GM23338 (cell line): ENCODE measurements around the gene FRRS1L. TPM values are rescaled to one million over a fixed set of nuclear protein-coding genes. Genes with fewer than 3 reads are reported as not detected.

ENCODE experiments used
- ATAC-seq: fragments of 200-7000 bp; cut with Tn5 transposase; 3 replicates; pipeline ENCODE4 v1.9.1; 2020
- DNase-seq: peaks from one replicate; pipeline ENCODE4 v3.0.0-alpha.2; 2015; ENCODE audit warnings: low spot score
- H2AFZ ChIP-seq: fragments of 200-600 bp; sonication (generic); 2 replicates; pipeline ENCODE4 v1.8.0; 2016; ENCODE audit warnings: antibody characterized with exemption, mild to moderate bottlenecking, moderate library complexity
- H3F3A ChIP-seq: fragments of 200-600 bp; sonication (generic); replicated peaks from 2 replicates; pipeline ENCODE4 v1.8.0; 2017; ENCODE audit warnings: antibody characterized with exemption, mixed run types, low read depth
- H3K27ac ChIP-seq: fragments of 200-600 bp; sonication (generic); 2 replicates; pipeline ENCODE4 v1.6.1; 2016; ENCODE audit warnings: low read depth
- H3K27me3 ChIP-seq: fragments of 200-600 bp; sonication (generic); 2 replicates; pipeline ENCODE4 v1.8.0; 2016; ENCODE audit warnings: mild to moderate bottlenecking, mixed run types, moderate library complexity; ENCODE audit not compliant: insufficient read depth
- H3K36me3 ChIP-seq: fragments of 200-600 bp; sonication (generic); 2 replicates; pipeline ENCODE4 v1.8.0; 2016; ENCODE audit warnings: mild to moderate bottlenecking; ENCODE audit not compliant: insufficient read depth
- H3K4me1 ChIP-seq: fragments of 200-600 bp; sonication (generic); 2 replicates; pipeline ENCODE4 v1.8.0; 2016; ENCODE audit warnings: mild to moderate bottlenecking, moderate library complexity; ENCODE audit not compliant: insufficient read depth
- H3K4me2 ChIP-seq: fragments of 200-600 bp; sonication (generic); 2 replicates; pipeline ENCODE4 v1.7.1; 2017; ENCODE audit warnings: mixed run types
- H3K4me3 ChIP-seq: fragments of 200-600 bp; sonication (generic); 2 replicates; pipeline ENCODE4 v1.6.1; 2016; ENCODE audit warnings: mixed run types
- H3K79me2 ChIP-seq: fragments of 200-600 bp; sonication (generic); replicated peaks from 2 replicates; pipeline ENCODE4 v1.8.0; 2017; ENCODE audit warnings: mild to moderate bottlenecking; ENCODE audit not compliant: insufficient read depth
- H3K9me2 ChIP-seq: fragments of 200-600 bp; sonication (generic); 2 replicates; pipeline ENCODE4 v1.8.0; 2017; ENCODE audit not compliant: insufficient read depth
- H4K20me1 ChIP-seq: fragments of 200-600 bp; sonication (generic); replicated peaks from 2 replicates; pipeline ENCODE4 v1.8.0; 2017; ENCODE audit warnings: mild to moderate bottlenecking; ENCODE audit not compliant: insufficient read depth
- H3K27ac Mint-ChIP-seq: 2 replicates; pipeline ENCODE4 v1.8.0; 2020; ENCODE audit warnings: inconsistent platforms, mild to moderate bottlenecking, moderate library complexity, mixed read lengths
- H3K27me3 Mint-ChIP-seq: 3 replicates; pipeline ENCODE4 v1.8.0; 2022; ENCODE audit warnings: low read depth, mild to moderate bottlenecking, moderate library complexity, mixed read lengths, inconsistent platforms; ENCODE audit not compliant: insufficient read depth, poor library complexity
- H3K36me3 Mint-ChIP-seq: 3 replicates; pipeline ENCODE4 v1.8.0; 2021; ENCODE audit warnings: low read depth, mild to moderate bottlenecking, inconsistent platforms, moderate library complexity, mixed read lengths
- H3K4me1 Mint-ChIP-seq: 3 replicates; pipeline ENCODE4 v1.8.0; 2020; ENCODE audit warnings: mild to moderate bottlenecking, inconsistent platforms, mixed read lengths
- H3K4me3 Mint-ChIP-seq: 3 replicates; pipeline ENCODE4 v1.8.0; 2021; ENCODE audit warnings: moderate library complexity, mild to moderate bottlenecking, inconsistent platforms, mixed read lengths
- H3K9me3 Mint-ChIP-seq: 3 replicates; pipeline ENCODE4 v1.8.0; 2020; ENCODE audit warnings: moderate library complexity, mild to moderate bottlenecking, inconsistent platforms, mixed read lengths
- CREB1 ChIP-seq: fragments of 250-450 bp; sonication (Bioruptor Pico); IDR thresholded peaks from 2 replicates; pipeline ENCODE4 v1.5.0; 2020; ENCODE audit warnings: low read depth, mild to moderate bottlenecking, moderate library complexity
- CTCF ChIP-seq, 2 experiments: fragments of 200-600 bp in 1 of 2; sonication (generic) in 1 of 2; conservative IDR thresholded peaks; 2 replicates each; pipeline versions ENCODE4 v1.5.1 to v1.6.1; 2016 to 2017; ENCODE audit warnings: antibody characterized with exemption in 2 of 2, low read depth in 2 of 2, mild to moderate bottlenecking in 2 of 2, moderate library complexity in 1 of 2
- ETS1 ChIP-seq: IDR thresholded peaks from 2 replicates; pipeline ENCODE4 v1.6.1; 2016; ENCODE audit warnings: antibody characterized with exemption
- EZH2 ChIP-seq: fragments of 200-600 bp; sonication (generic); IDR thresholded peaks from one replicate; pipeline ENCODE4 v1.8.0; 2017; ENCODE audit warnings: antibody characterized with exemption, mild to moderate bottlenecking, low read depth; ENCODE audit not compliant: unreplicated experiment
- EZH2phosphoT487 ChIP-seq: fragments of 200-600 bp; sonication (generic); IDR thresholded peaks from one replicate; pipeline ENCODE4 v1.8.1; 2018; ENCODE audit warnings: antibody characterized with exemption; ENCODE audit not compliant: unreplicated experiment
- JUNB ChIP-seq: IDR thresholded peaks from one replicate; pipeline ENCODE4 v1.6.1; 2016; ENCODE audit warnings: antibody characterized with exemption; ENCODE audit not compliant: unreplicated experiment
- NANOG ChIP-seq: IDR thresholded peaks from 2 replicates; pipeline ENCODE4 v1.6.1; 2016; ENCODE audit warnings: antibody characterized with exemption, borderline replicate concordance
- POLR2AphosphoS5 ChIP-seq: IDR thresholded peaks from 2 replicates; pipeline ENCODE4 v1.6.1; 2016; ENCODE audit warnings: antibody characterized with exemption, low read depth
- STAT1 ChIP-seq: IDR thresholded peaks from one replicate; pipeline ENCODE4 v1.6.1; 2016; ENCODE audit warnings: antibody characterized with exemption; ENCODE audit not compliant: unreplicated experiment
- ZNF114 ChIP-seq: fragments of 250-450 bp; sonication (Bioruptor Pico); IDR thresholded peaks from 2 replicates; pipeline ENCODE4 v1.5.0; 2020; ENCODE audit warnings: mild to moderate bottlenecking, moderate library complexity
- ZNF331 ChIP-seq: fragments of 250-450 bp; sonication (Bioruptor Pico); IDR thresholded peaks from 2 replicates; pipeline ENCODE4 v1.5.0; 2020; ENCODE audit warnings: low read depth, mild to moderate bottlenecking, moderate library complexity
- polyA plus RNA-seq: library from polyadenylated mRNA; unstranded; fragments of >200 nt; fragmentation: Nextera tagmentation; extraction: Ambion mirVana; gene quantifications from 2 replicates; pipeline ENCODE4 v1.2.1, GENCODE V29; 2016
- total RNA-seq: library from RNA; depleted of rRNA; stranded (reverse); fragments of >200 nt; shearing (Covaris generic); gene quantifications from 2 replicates; pipeline ENCODE4 v1.2.3, GENCODE V29; 2014
- TF ChIP-seq, protein P1 (sequence below): IDR thresholded peaks from one replicate; pipeline ENCODE4 v1.6.1; 2018; ENCODE audit warnings: antibody characterized with exemption; ENCODE audit not compliant: unreplicated experiment
- TF ChIP-seq, protein P2 (sequence below): fragments of 250-450 bp; sonication (Bioruptor Pico); IDR thresholded peaks from 2 replicates; pipeline ENCODE4 v1.5.0; 2020; ENCODE audit warnings: mild to moderate bottlenecking, moderate library complexity

Gene FRRS1L
- total and polyA plus RNA-seq, 2 experiments from 2014 or later, result 0.37 to 1.1 TPM

- Histone ChIP-seq H3K9me2 (no peaks in the 10 kb centered on the region), H3F3A (no peaks in the 10 kb centered on the region), H3K4me3 (no peak overlapping the region), H3K27ac (no peak overlapping the region), H4K20me1 (no peaks in the 10 kb centered on the region), H3K27me3 (no peaks in the 10 kb centered on the region), H3K4me2 (no peak overlapping the region), H3K79me2 (no peaks in the 10 kb centered on the region), H3K4me1 (no peaks in the 10 kb centered on the region), H3K36me3 (no peaks in the 10 kb centered on the region), H2AFZ (no peak overlapping the region)
- Mint-ChIP-seq H3K4me3 (no peak overlapping the region), H3K4me1 (no peaks in the 10 kb centered on the region), H3K27me3 (peaks cover 7% of the 10 kb centered on the region), H3K27ac (no peak overlapping the region), H3K9me3 (no peaks in the 10 kb centered on the region), H3K36me3 (no peaks in the 10 kb centered on the region)
- ATAC-seq (peak; percentile 38; the same call in 2 of the 3 replicates), DNase-seq (no peak)
- TF ChIP-seq JUNB, result no peak
- TF ChIP-seq, protein P1, sequence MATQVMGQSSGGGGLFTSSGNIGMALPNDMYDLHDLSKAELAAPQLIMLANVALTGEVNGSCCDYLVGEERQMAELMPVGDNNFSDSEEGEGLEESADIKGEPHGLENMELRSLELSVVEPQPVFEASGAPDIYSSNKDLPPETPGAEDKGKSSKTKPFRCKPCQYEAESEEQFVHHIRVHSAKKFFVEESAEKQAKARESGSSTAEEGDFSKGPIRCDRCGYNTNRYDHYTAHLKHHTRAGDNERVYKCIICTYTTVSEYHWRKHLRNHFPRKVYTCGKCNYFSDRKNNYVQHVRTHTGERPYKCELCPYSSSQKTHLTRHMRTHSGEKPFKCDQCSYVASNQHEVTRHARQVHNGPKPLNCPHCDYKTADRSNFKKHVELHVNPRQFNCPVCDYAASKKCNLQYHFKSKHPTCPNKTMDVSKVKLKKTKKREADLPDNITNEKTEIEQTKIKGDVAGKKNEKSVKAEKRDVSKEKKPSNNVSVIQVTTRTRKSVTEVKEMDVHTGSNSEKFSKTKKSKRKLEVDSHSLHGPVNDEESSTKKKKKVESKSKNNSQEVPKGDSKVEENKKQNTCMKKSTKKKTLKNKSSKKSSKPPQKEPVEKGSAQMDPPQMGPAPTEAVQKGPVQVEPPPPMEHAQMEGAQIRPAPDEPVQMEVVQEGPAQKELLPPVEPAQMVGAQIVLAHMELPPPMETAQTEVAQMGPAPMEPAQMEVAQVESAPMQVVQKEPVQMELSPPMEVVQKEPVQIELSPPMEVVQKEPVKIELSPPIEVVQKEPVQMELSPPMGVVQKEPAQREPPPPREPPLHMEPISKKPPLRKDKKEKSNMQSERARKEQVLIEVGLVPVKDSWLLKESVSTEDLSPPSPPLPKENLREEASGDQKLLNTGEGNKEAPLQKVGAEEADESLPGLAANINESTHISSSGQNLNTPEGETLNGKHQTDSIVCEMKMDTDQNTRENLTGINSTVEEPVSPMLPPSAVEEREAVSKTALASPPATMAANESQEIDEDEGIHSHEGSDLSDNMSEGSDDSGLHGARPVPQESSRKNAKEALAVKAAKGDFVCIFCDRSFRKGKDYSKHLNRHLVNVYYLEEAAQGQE, result no peak
- TF ChIP-seq ETS1, result no peak
- TF ChIP-seq, protein P2, sequence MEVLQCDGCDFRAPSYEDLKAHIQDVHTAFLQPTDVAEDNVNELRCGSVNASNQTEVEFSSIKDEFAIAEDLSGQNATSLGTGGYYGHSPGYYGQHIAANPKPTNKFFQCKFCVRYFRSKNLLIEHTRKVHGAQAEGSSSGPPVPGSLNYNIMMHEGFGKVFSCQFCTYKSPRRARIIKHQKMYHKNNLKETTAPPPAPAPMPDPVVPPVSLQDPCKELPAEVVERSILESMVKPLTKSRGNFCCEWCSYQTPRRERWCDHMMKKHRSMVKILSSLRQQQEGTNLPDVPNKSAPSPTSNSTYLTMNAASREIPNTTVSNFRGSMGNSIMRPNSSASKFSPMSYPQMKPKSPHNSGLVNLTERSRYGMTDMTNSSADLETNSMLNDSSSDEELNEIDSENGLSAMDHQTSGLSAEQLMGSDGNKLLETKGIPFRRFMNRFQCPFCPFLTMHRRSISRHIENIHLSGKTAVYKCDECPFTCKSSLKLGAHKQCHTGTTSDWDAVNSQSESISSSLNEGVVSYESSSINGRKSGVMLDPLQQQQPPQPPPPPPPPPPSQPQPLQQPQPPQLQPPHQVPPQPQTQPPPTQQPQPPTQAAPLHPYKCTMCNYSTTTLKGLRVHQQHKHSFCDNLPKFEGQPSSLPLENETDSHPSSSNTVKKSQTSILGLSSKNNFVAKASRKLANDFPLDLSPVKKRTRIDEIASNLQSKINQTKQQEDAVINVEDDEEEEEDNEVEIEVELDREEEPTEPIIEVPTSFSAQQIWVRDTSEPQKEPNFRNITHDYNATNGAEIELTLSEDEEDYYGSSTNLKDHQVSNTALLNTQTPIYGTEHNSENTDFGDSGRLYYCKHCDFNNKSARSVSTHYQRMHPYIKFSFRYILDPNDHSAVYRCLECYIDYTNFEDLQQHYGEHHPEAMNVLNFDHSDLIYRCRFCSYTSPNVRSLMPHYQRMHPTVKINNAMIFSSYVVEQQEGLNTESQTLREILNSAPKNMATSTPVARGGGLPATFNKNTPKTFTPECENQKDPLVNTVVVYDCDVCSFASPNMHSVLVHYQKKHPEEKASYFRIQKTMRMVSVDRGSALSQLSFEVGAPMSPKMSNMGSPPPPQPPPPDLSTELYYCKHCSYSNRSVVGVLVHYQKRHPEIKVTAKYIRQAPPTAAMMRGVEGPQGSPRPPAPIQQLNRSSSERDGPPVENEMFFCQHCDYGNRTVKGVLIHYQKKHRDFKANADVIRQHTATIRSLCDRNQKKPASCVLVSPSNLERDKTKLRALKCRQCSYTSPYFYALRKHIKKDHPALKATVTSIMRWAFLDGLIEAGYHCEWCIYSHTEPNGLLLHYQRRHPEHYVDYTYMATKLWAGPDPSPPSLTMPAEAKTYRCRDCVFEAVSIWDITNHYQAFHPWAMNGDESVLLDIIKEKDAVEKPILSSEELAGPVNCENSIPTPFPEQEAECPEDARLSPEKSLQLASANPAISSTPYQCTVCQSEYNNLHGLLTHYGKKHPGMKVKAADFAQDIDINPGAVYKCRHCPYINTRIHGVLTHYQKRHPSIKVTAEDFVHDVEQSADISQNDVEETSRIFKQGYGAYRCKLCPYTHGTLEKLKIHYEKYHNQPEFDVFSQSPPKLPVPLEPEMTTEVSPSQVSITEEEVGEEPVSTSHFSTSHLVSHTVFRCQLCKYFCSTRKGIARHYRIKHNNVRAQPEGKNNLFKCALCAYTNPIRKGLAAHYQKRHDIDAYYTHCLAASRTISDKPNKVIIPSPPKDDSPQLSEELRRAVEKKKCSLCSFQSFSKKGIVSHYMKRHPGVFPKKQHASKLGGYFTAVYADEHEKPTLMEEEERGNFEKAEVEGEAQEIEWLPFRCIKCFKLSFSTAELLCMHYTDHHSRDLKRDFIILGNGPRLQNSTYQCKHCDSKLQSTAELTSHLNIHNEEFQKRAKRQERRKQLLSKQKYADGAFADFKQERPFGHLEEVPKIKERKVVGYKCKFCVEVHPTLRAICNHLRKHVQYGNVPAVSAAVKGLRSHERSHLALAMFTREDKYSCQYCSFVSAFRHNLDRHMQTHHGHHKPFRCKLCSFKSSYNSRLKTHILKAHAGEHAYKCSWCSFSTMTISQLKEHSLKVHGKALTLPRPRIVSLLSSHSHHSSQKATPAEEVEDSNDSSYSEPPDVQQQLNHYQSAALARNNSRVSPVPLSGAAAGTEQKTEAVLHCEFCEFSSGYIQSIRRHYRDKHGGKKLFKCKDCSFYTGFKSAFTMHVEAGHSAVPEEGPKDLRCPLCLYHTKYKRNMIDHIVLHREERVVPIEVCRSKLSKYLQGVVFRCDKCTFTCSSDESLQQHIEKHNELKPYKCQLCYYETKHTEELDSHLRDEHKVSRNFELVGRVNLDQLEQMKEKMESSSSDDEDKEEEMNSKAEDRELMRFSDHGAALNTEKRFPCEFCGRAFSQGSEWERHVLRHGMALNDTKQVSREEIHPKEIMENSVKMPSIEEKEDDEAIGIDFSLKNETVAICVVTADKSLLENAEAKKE (CRISPR knock-in tag), result no peak
- no peak; a peak in 1 of 4 replicates for TF ChIP-seq CTCF (conservative IDR thresholded peaks at IDR 0.05; ENCODE audit: low read depth in 2 of 2)
- TF ChIP-seq EZH2, result no peak
- no peak for TF ChIP-seq EZH2phosphoT487
- no peak for TF ChIP-seq POLR2AphosphoS5
- TF ChIP-seq NANOG, result no peak
- no peak for TF ChIP-seq CREB1
- TF ChIP-seq ZNF331 (CRISPR knock-in tag), result no peak
- no peak for TF ChIP-seq ZNF114
- TF ChIP-seq STAT1, result no peak
These were observed 38.5 kb upstream of the FRRS1L start for GRCh38 chr9:109205526-109205925.
